Stimulated activated CD8-positive, alpha-beta memory T cell treated with anti-CD3 and anti-CD28 coated beads, Interleukin-15, amount 100 ng/mL, for 1 hour (primary cell): Measurements from ENCODE around the gene CDK14.
"Not testable (repeated sequence)": the region's sequence is repeated elsewhere in the genome, so short reads cannot be mapped to it uniquely, and the experiment has no call there.

ENCODE experiments used
- DNase-seq: peaks from one replicate; pipeline ENCODE4 v3.0.0-alpha.2; 2020; ENCODE audit warnings: low read depth

The CDK14 gene

DNA sequence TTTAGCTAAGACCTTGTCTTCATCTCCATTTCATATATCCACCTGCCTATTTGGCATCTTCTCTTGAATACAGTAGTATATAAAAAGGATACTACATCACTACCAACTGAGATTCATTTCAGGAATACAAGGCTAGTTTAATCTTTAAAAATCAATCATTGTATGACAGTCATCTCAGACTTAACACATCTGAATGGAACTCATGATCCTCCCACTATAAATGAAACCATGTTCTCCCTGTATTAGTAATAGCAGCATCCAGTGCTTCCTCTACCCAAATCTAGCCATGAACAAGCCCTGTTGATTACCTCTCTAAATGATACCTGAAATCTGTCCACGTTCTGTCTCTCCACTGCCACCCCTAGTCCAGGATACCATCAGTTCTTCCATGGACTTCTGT lies 196.2 kb downstream of the CDK14 start:
- no peak for DNase-seq

DNA sequence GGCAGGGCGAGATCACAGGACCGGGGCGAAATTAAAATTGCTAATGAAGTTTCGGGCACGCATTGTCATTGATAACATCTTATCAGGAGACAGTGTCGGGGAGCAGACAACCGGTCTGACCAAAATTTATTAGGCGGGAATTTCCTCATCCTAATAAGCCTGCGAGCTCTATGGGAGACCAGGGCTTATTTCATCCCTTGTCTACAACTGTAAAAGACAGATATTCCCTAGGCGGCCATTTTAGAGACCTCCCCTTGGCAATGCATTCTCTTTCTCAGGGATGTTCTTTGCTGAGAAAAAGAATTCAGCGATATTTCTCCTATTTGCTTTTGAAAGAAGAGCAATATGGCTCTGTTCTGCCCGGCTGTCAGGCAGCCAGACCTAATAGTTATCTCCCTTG lies 198.1 kb downstream of the CDK14 start:
- not testable (repeated sequence) for DNase-seq

GRCh38 chr7:90797596-90797995 lies 201.5 kb downstream of the CDK14 start:
- no peak for DNase-seq

- DNase-seq, result no peak
Observed at GRCh38 chr7:90804370-90804769, 208.2 kb downstream of the CDK14 start.

DNA sequence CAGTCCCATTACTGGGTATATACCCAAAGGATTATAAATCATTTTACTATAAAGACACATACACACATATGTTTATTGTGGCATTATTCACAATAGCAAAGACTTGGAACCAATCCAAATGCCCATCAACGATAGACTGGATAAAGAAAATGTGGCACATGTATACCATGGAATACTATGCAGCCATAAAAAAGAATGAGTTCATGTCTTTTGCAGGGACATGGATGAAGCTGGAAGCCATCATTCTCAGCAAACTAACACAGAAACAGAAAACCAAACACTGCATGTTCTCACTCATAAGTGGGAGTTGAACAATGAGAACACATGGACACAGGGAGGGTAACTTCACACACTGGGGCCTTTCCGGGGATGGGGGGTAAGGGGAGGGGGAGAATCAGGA lies 219.4 kb downstream of the CDK14 start:
- not testable (repeated sequence) for DNase-seq

DNA sequence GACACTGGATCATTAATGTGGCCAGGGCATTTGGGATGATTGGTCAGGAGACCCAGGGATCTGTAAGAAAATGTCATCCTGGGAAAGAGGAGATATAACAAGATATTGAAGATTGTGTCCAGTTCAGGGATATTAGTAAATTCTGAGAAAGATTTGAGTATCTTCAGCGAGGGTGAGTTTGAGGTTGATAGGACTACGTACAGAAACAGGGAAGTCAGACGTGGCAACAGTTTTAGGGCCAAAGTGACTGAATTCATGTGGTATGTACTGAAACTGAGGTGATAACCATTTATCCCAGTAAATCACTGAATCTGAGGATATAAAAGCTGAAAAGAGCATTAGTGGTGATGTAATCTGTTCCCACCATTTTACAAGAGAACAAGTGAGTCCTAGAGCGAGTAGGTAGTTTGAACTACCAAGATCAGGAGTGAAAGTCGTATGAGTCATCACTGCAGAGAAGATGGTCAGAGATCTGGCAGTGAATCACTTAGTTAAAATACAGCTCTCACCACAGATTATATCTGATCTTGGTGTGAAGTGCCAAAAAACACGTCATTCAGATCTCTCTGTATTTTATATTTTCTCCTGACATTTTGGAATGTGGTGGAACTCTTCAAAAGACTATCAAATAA lies 220.5 kb downstream of the CDK14 start:
- no peak for DNase-seq

- no peak for DNase-seq
Observed at GRCh38 chr7:90817151-90817550, 221.0 kb downstream of the CDK14 start.

GRCh38 chr7:90817846-90818245 lies 221.7 kb downstream of the CDK14 start:
- DNase-seq, result no peak

DNA sequence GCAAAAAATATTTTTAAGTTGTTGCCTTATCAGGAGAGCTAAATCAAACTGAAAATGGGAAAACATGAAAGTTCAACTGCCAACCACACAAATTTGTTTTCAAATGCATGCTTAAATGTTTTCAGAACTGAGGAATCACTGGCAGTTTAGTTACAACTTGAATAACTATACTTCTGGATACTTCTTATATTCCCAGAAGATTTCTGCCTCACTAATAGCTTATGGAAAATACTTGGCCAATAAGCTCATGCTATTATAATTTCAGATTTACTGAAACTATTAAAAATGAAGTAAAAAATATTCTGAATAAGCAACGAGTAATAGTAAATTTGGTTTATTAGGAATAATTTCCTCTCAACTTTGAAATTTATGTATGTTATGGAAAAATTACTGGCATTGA lies 222.2 kb downstream of the CDK14 start:
- no peak for DNase-seq

DNA sequence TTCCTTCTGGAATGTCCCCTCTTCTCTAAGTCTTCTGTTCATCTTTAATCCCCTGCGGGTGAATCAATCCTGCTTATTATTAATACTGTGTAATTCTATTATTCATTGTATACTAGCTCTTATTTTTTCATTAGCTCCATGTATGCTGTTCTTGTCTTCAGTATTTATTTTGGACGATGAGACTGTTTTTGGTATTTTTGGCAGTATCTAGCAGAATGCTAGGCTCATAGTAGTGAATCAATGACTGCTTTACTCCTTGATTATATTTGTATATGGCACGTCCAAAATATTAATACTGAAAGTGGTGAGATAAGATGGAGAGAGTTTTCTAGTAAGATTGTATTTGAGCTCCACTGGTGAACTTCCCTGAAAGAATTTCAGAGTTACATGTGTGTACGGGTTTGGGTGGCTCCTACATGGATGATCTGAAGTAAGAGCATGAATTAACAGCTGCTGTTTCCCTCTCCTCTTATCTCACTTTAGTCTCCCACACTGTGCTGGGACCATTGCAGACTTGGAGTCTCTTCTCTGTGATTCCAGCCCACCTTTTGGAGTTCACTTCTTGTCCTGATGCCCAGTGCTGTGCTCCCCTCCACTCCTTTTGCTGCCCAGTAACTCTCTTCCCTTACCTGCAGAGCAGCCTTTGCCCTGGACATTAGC lies 226.0 kb downstream of the CDK14 start:
- DNase-seq, result no peak

GRCh38 chr7:90824386-90825307 lies 228.5 kb downstream of the CDK14 start:
- DNase-seq, result no peak

DNA sequence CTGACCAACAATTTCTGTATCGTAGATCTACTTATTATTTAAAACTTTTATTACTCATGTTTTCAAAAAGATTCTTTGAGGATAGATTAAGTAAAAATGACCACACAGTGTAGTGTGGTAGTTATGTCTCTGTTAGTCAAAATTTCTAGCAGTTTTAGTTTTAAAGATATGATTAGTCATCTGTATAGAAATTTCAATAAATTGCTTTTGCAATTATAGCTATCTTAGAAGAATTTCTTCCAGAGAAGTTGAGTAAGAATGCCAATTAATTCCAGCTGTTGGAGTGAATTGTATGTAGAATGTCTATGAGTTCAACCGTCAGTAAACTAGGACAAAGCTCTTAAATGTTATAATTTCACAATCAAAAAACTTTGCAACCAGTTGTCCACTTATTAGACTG lies 229.7 kb downstream of the CDK14 start:
- DNase-seq, result no peak

- DNase-seq, result no peak
Observed at GRCh38 chr7:90828601-90829000, 232.5 kb downstream of the CDK14 start.

- DNase-seq, result no peak
Observed at GRCh38 chr7:90830308-90830707, 234.2 kb downstream of the CDK14 start.

DNA sequence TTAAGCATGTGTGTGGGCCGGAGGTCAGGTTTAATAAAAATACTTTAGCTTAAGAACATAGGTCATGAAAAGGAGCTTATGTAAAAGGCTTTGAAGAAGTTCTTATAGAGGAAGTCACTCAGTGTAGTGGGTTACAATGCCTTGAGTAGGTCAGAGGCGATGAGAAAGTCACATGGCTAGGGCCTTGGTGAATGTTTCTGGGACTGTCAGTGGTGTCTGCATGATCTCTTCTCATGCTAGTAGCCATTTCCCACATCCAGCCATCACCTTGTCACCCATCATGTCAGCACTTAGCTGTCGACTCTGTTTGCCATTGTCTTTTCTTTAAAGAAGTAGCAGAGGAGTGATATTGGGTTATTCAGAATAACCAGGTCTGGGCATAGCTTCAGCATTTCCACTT lies 236.6 kb downstream of the CDK14 start:
- no peak for DNase-seq

DNA sequence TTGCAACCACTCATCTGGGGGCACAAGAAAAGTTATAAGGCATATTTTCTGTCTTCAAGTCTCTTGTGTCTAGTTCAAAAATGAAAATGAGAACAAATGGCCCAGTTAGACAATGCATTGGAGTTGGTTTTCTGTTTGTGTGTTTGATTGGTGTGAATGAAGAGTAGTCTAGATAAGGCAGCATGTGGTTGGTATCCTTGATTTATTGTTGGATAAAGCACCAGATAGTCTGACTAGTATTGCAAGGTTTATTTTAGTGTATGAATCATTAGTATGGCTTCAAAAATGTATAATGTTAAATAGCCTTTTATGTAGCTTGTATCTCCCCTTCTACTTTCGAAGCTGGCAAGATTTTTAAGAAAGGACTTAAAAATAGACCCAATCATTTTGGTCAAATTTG lies 237.3 kb downstream of the CDK14 start:
- no peak for DNase-seq

GRCh38 chr7:90834771-90835170 lies 238.7 kb downstream of the CDK14 start:
- no peak for DNase-seq

DNA sequence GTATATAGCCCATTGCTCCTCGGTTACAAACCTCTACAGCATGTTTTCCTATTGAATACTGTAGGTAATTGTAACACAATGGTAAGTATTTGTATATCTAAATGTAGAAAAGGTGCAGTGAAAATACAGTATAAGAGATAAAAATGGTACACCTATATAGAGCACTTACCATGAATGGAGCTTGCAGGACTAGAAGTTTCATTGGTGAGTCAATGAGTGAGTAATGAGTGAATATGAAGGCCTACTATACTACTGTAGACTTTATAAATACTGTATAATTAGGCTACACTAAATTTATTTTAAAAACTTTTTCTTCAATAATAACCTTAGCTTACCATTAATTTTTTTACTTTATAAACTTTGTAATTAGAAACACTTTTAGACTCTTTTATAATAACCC lies 239.7 kb downstream of the CDK14 start:
- no peak for DNase-seq

DNA sequence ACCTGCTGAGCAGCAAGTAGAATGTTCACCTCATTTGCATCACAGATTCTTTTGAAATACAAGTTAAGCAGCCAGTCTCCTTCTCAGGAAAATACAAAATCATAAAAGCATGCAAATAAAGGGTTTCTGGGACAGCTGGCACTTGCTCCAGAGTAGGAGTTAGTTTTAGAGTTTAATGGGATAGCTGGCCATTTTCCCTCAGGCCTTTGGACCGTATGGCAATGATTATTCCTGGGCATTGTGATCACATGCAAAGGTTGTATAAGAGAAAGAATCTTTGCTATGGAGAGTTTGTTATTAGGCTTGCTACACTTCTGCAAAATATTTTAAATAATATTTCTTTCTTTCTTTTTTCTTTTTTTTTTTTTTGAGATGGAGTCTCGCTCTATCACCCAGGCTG lies 240.8 kb downstream of the CDK14 start:
- DNase-seq, result no peak

DNA sequence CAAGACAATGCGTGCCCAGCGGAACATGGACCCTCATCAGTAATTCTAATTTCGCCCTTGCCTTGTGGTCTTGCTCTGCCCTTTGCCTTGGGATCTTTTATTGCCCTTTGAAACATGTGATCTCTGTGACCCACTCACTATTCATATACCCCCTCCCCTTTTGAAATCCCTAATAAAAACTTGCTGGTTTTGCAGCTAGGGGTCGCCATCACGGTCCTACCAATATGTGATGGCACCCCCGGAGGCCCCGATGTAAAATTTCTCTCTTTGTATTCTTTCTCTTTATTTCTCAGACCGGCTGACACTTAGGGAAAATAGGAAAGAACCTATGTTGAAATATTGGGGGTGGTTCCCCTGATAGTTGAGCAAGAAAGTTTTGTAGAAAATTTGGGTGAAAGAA lies 242.7 kb downstream of the CDK14 start:
- no peak for DNase-seq

DNA sequence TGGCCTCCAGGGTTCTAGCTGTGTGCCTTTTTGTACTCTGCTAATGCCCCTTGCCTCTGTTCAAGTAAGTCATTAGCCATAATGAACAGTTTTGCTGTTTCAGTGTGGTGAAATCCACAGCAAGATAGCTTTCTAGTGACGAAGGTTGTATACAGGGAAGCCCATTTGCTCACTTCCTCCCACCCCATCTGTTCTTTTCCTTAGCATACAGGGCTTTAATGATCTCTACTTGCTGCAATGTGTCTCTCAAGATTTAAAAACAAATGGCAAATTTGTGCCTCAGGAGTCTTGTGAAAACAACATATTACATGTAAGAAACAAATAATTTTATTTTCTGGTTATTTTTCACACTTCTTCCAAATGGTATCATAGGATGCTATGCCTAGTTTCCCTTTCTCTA lies 243.2 kb downstream of the CDK14 start:
- no peak for DNase-seq

- DNase-seq, result no peak
Observed at GRCh38 chr7:90839727-90840291, 243.7 kb downstream of the CDK14 start.
